GM04504 (cell line): ENCODE measurements around the gene ADGRB3.
"Not testable (repeated sequence)": the region's sequence is repeated elsewhere in the genome, so short reads cannot be mapped to it uniquely, and the experiment has no call there.

Experiments used
- DNase-seq: peaks from one replicate; pipeline ENCODE4 v3.0.0-alpha.2; 2012; ENCODE audit warnings: low read depth

ADGRB3 gene

DNA sequence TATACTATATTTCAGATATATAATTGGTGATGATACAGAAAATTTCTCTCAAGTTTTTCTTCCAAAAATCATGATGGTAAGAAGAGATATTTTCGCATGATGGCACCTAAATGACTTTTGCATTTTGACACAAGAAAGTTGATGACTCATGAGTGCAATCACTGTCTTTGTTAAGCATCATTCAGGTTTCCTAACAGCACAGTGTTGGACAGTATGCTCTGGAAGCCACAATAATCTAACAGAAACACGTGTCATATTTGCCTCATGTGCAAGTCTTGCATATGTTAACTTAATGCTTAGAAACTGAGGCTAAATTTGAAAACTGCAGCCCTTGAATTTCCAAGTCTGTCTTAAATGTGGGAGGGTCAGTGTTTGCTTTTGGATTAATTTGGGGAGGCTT, 628.2 kb downstream of the ADGRB3 start:
- DNase-seq = no peak

DNA sequence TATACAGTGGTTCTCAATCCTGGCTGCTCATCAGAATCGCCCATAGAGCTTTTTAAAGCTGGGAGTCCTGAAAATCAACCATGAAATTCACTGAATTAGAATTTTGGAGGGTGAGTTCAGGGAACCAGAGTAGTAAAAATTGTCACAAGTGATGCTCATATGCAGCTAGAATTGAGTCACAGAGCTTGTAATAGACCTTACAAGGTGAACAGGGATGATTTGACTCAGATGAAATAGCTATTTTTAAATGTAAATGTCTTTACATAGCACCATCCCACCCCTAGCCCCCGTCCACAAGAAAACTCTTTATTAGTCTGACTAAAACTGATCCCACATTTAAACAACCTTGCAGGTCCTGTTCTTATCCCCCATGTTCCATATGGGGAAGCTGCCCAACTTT, 630.0 kb downstream of the ADGRB3 start:
- DNase-seq = no peak

DNA sequence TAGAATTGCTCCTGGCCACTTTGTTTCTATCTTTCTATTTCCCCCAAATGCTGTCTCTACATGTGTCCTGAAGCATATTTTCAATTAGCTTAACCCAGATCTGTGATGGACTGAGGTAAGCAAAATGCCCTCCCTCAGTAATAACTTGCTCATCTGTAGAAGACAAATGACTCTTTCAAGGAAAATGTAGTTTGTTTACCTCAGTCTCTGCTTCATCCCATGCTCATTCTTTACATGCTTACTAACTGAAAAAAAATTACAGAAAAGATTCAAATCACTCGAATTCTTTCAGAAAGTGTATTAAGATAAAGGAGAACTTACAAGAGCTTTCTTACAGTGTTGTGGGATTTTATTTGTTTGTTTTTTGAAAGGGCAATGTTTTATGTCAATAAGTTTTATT, 630.6 kb downstream of the ADGRB3 start:
- DNase-seq = no peak

DNA sequence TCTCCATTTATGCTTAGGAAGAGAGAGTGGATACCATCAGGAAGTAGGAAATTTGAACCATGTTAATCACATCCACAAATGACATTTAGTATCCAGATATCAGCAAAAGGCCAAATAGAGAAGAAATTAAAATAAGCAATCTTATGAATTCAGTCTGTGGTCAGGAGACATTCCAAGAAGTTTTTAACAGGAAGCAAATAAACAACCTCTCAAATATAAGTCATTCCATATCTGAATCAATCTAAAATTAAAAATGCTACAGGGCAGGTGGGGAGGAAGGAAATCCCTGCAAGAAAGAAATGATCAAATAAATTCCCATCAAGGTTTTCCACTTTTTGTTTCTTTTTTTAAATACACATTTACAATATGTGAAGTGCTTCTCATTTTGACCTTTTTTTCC, 641.1 kb downstream of the ADGRB3 start:
- DNase-seq = no peak

DNA sequence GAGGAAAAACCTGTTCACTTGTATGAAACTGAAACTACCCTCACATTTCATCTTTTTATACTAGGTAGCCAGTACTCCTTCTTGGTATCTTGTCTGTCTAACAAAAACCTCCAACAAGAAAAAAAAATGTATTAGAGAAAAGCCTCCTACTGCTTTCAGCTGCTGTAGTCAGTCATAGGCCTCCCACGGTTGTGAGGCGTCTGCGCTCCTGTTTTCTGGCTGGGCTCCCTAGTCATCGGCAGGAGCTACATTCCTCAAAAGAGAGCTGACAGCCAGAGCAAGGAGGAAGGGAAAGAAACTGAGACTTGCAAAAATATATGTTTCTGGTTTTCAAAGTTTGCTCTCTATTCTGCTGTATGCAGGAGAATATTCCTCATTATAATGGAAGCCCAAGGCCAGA, 644.7 kb downstream of the ADGRB3 start:
- DNase-seq = no peak

DNA sequence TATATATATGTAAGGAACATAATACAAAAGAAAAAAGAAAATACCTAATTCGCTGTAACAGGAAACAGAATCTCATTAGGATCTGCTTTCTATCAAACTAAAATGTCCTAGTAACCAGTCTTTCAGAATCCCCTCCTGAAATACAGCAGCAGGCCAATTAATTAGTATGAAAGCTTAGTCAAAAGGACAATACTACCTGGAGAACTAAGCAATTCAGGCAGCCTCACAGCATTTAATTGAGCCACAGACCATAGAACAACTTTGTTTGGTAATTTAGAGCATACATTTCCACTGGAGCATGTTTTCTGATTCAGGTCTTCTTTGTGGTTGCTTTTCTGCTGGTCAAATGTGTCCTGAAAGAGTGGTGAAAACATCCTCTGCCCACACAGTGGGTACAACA, 645.8 kb downstream of the ADGRB3 start:
- no peak for DNase-seq

DNA sequence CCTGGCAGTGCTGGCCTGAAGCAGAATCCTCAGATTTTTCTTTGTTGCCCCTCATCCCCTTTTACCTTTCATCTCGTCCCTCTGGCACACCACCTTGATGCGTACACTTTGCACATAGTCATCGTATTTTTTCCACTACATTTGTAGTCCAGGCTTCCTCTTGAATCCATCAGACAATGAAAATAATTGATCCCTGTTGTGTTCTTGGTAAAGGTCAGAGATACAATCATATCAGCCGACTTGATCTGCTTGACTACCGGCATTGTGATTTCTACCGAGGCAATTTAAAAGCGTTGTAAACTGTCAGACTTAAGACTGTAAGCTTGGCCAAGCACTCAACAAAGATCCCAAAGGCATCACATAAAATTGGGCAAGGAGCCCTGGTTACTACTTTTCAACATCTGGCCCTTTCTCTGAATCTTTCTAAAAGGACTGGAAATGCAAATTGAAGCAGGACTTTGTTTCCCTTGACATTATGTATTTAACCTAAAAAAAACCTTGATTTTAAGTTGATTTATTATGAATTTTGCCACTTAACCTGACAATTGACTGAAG, 649.2 kb downstream of the ADGRB3 start:
- DNase-seq = no peak

DNA sequence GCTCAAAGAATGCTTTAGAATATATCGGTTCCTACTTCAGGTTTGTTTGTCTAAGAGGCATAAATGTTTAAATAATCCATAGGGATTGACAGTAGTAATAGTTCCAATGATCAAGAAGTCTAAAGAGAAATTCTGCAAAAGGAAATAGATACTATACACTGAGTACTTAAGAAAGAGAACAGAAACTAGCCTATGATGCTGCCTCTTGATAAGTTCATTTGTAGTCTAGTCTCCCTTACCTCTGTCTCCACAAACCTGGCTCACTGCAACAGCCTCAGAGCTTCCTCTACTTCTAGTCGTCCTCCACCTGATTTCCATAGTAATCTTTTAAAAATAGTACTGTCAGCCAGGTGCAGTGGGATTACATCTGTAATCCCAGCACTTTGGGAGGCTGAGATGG, 650.0 kb downstream of the ADGRB3 start:
- DNase-seq = no peak

DNA sequence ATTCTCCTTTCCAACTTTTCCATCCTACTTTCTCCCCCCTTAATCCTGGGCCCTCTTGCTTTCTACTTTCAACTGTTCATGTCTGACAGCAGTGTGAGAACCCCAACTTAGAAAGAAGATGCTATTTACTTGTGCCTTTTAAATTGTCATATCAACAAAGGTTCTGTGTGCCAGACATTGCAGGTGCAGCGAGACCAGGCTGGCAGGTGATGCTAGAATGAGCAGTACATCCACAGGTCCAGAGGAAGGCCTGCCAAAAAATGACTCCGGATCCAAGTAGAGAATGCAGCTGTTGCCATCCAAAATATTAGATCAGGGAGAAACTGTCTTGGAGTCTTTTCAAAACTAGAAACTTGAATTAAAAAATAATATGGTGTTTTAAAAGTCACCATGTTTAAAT, 651.2 kb downstream of the ADGRB3 start:
- no peak for DNase-seq

DNA sequence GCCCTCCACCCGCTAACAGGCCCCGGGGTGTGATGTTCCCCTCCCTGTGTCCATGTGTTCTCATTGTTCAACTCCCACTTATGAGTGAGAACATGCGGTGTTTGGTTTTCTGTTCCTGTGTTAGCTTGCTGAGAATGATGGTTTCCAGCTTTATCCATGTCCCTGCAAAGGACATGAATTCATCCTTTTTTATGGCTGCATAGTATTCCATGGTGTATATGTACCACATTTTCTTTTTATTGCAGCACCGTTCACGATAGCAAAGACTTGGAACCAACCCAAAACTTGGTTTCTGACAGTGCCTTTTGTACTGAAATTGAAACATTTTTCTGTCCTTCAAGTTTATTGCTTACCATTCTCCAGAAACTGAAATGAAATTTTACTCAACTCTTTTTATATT, 653.1 kb downstream of the ADGRB3 start:
- not testable (repeated sequence) for DNase-seq

DNA sequence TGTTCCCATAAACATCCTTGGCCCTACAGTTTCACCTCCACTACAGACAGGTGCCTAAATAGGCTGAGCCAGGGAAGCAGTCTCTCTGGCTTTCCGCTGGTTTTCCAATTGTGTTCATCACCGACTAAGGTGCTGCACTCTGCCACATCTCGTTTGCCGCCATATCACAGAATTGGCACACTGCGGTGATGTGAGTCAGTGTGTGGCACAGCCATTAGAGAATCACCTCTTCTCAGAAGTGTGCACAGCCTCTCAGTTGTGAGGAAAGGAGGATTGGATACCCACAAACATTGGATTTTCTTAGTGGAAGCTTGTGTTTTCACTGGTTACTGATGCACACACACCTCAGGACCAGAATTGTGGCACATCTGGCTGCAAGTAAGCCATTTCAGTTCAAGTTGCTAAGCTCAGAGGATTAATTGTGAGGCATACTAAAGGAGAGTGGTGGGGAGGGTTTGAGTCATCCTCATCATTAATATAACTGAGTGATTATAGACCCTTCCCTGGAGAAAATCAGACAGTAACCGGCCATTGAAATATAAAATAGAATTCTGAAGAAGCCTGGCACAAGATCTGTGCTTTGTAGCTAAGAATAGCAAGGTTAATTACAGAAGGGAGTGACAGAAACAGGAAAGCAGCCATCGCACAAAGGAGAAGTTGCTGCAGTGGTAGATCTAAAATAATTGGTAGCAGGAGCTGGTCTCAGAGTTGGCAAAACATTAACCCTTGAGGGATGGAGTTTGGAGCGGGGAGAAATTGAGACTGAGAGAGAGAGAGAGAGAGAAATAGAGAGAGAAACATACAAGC, 654.8 kb downstream of the ADGRB3 start:
- DNase-seq = no peak

DNA sequence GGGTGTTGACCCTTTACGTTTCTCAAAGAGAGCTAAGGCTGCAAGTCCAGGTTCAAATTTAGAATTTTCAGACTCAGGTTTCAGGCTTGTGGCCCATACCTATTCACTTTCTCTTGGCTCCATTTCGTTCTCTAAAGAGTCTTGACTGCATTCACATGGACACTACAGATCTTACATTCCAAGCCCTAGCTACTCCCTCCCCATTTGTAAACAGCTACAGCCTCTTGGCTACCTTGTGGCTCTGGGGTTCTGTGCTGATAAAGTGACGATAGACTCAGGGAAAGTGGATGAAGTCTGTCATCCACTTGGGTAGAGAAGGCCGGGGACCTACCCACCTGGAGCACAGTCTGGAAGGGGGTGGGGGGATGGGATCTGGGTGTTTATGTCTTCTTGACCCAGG, 658.4 kb downstream of the ADGRB3 start:
- DNase-seq = no peak

DNA sequence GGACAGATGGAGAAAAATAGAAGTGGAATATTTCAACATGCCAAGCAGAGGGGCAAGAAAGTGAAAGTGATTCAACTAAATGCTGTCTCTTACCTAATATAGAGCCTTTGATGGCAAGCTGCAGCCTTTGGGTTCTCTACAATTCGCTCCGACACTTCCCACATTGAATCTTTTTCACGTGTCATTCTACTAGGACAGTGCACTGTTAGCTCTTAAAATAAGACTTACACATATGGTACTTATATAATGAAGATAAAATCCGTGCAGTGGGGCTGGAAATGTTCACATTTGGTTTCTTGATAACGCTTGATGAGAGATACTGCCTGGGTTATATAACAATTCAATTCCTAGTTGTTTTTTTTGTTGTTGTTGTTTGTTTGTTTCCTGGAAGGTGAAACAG, 659.3 kb downstream of the ADGRB3 start:
- no peak for DNase-seq

DNA sequence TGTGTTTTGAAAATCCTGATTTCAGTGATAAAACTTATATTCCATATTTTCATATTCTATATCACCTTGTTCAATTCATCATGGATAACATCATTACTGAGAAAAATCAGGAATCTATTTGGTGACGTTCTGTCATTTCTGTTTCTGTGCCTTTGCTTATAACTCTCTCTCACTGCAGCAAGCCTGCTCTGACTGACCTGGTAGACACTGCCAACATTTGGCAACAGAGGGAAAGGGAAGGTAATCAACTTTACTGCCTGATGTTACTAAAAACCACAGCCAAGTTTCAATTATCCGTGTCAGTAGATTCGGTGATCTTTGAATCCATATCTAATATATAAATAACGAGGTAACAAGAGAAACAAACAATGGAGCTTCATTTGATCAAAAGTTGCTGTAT, 659.8 kb downstream of the ADGRB3 start:
- no peak for DNase-seq

DNA sequence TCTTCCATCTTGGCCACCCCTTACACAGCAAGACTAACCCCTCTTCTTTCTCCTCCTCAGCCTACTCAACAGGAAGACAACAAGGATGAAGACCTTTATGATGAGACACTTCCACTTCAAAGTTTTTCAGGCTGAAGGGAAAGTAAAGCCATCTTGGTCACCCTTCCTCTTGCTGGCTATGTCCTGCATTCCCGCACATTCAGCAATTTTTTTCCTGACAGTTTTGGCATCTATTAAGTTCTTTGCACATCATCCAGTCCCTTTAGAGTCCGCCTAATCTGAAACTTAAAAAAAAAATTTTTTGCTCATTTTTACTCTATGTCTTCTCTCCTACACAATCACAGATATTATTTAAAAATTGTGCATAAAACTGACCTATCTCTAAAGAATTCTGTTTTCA, 668.3 kb downstream of the ADGRB3 start:
- DNase-seq = no peak

DNA sequence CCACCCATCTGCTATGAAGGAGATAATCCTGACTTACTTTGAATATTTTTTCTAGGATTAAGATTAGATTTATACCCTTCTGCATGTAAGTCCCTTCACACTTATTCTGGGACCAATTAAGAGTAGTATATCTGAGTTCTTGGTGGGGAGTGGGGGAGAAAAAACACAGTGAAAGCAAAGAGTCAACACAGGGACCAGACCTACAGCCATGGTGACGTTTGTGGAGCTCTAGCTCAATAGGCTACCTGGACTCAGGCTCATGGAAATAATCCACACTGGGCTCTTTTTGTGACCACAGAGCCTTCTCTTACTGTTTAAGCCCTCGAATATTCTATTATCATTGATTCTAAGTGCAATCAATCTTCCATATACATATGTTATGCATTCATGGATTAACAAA, 670.4 kb downstream of the ADGRB3 start:
- no peak for DNase-seq

DNA sequence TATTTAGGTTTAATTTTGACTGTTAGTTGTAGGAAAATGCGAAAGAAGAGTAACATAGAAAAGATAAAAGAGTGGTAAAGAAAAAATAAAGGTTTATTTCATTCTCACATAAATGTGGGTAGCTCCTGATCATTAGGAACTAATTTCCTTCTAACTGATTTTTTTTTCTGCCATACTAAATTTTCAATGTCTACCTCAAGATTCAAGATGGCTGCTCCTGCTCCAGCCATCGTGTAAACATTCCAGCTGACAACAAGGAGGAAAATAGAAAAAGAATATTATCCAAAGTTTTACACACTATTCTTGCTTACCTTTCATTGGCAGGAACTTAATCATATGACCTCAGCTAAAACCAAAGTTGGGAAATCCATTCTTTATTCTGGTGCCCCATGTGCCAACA, 673.5 kb downstream of the ADGRB3 start:
- DNase-seq = no peak

DNA sequence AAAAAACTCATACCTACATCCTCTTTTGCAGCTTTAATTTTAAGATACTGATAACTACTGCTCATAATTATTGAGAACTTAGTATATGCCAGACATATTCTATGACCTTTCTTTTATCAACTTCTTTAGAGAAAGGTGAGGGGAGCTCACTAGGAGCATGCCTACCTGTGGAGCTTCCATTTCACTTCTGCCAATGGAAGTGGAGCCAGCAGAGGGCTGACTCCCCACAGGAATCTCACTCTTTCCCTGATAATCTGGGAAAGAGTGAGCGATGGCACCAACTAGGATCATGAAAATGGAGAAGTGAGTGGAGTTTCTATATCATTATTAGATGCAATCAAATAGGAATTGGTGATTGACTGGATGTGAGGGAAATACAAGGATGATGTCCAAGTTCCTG, 676.8 kb downstream of the ADGRB3 start:
- DNase-seq = no peak

DNA sequence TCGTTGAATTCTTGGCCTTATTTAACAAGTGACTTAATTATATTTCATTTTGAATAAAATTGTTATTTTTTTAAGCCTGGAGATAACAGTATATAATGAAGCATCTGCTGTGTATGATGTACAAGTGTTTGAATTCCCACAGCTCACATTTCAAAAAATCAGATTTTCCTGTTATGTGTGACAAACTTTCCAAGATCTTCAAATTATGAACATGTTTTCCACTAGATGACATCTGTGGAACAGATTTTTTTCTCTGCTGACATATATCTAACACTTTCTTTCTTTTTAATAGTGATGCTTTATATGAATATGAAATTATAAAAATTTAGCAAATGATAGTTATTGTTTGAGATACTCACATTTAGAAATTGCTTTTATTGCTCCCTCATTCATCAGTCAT, 678.9 kb downstream of the ADGRB3 start:
- DNase-seq = no peak

DNA sequence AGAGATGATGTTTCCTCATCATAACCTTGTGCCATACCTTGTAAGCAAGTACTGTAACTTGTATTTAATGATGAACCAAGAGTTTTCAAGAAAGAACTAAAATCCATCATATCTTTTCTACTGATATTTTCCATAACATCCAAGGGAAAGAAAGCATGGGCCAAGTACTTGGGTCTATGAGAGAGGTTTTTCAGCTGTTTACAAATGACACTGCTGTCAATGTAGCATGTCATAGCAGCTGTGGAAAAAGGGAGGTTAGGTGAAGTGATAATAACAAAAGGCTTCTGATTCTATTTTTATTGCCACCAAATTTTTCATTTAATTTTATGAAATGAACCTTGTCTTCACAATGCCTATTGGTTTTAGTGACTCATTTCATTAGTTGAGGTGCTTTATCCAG, 679.4 kb downstream of the ADGRB3 start:
- DNase-seq = no peak

DNA sequence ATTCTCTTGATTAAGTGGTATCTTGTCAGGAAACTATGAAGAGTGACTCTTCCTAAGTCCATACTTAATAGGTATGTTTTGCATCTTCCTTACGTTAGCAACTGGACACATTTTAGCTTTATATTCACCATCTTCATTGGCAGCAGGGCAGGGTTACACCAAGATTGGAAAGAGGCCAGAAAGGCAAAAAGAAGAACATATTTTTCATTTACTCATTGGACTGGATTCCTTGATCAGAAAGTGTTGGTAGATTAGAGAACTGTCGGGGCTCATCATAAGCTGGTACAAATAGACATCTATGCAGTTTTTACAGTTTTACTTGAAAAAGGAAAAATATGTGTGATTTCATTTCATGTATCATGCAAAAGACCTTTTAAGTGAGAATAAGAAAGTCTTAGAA, 696.8 kb downstream of the ADGRB3 start:
- no peak for DNase-seq

DNA sequence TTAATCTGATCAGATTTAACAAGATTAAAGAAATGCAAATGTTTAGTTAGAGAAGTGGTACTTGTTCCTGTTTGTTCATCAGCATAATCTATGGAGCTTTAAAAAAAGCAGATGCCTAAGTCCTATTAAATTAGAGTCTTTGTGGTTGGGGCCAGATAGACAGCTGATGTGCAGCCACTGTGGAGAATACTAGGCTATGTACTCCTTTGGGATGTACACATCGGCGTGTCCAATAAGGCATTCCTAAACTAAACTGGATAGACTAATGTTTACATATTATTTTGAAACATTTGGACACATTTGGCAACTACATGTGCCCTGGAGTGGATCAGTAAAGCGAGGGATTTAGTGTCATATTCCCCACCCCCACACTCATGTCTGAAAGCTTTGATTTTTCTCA, 702.2 kb downstream of the ADGRB3 start:
- no peak for DNase-seq

DNA sequence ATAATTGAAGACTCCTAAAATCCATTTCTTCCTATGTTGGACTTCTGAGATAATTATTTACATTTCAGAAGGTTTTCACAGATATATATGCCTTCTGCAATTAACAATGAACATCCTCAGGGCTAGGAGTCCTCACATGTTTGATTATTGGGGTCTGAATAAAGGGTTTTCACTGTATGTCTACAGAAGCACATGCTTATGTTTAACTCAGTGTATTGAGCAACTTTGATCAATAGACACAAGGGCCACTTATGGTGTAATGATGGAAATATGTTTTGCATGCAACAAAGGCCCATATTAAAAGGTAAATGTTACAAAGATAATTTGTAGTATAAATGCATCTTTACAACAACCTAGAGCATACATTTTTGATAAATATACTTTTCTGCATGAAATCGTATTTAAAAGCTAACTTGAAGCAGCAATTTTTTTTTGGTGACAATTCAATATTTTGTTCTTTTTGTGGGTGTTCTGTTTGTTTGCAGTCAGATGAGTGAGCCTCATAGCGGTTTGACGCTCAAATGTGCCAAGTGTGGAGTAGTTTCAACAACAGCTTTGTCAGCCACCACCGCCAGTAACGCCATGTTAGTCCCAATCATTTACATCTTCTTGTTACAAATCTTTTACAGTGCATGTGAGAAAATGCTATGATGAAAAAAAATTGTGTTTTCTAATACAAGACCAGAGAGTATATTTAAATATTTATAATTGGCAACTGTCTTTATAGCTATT, 703.5 kb downstream of the ADGRB3 start:
- DNase-seq = no peak

DNA sequence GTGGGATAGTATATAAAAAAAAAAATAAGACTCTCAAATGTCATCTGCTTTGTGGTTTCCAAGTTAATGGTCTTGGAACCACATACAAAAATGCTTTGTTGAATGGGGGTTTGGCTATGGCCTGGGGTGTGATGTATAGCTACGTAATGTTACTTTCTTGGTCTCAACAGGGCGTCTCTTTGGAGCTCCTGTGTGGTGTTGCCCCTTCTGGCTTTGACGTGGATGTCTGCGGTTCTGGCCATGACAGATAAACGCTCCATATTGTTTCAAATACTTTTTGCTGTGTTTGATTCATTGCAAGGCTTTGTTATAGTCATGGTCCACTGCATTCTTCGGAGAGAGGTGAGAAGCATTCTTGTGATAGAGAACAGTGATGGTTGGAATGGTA, 704.1 kb downstream of the ADGRB3 start:
- DNase-seq = no peak
